CMK (cell line): Measurements from ENCODE around the gene CLINT1.

Source experiments
- DNase-seq: peaks from one replicate; pipeline ENCODE4 v3.0.0-alpha.2; 2010; ENCODE audit warnings: low read depth

Gene CLINT1

GRCh38 chr5:157820593-157821252 is 38.2 kb downstream of the CLINT1 start:
- no peak for DNase-seq

DNA sequence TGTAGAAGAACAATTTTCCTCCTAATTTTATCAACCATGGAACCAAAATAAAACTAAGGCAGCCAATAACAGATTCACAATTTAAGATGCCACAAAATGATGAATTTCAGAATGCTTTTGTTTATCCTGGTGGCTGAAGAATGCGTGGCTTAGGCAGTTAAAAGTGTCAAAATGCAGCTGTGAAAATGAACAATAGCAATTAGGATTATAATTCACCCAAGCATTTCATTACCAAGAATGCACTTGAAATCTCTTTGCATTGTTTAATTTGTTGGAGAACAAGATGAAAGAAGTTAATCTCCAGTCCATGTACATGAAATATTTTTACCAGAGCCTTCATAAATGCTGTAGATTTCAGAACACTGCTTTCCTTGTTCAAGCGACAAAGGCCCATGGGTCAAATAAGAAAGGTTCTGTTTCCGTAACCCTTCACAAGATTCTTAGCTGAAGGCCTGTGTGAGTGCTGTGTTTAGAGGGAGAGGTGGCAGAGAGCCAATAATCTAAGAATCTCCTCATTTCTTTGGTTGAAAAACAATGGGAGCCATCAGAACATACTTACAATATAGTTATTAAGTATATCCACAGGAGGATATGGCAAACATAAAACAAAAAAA is 39.3 kb downstream of the CLINT1 start:
- no peak for DNase-seq

DNA sequence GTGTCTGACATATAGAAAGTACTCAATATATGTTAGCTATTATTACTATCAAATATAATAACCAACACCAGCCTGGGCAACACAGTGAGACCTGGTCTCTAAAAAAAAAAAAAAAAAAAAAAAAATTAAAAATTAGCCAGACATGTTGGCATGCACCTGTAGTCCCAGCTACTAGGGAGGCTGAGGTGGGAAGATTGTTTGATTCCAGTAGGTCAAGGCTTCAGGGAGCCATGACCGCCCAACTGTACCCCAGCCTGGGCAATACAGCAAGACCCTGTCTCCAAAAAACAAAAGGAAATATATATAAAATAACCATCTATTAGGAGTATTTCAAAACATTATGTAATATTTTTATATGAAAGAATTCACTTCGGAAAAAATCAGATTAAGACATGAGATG is 40.6 kb downstream of the CLINT1 start:
- no peak for DNase-seq

- no peak for DNase-seq
Observed at GRCh38 chr5:157817928-157818327, 41.0 kb downstream of the CLINT1 start.

DNA sequence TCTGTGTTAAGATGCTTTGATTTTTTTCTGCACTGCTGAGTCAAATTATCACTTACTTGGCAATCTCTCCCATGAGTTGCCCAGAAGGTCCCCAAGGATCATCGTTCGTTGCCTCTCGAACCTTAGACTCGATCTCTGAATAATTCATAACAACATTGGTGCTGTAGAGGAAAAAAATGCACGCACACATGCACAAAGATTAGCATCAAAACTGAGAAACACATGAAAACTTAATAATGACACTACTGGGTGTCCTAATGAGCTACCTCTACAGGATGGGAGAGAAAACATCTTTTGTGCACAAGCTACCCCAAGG is 41.6 kb downstream of the CLINT1 start:
- DNase-seq, result no peak

DNA sequence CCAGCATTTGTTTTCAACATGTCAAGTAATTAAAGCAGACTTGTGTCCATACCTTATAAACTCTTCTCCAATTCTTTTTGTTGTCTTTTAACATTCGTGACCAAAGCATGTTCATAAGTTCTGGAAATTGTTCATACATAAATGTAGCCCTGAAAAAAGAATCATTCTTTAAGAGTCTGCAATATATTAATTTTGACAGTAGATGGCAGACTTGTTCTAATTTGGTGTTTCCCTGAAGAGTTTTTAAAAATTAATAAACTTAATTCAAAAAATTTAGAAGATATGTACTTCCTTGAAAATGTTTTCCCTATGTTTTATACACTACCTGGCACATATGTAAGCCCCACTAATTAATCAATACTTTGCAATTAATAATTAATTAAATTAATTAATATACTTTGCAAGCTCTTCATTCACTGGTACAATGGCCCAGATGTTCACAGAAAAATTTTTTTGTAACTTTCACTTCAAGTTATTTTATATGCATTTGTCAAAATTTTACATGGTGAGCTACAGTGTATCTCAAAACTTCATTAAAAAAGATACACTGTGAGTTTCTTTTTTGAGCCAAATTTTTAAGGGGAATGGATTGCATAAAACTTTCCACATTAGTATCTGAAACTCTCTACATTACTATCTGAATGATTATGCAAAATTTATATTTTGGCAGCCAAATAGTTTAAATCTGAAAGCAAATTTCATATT is 42.1 kb downstream of the CLINT1 start:
- no peak for DNase-seq

DNA sequence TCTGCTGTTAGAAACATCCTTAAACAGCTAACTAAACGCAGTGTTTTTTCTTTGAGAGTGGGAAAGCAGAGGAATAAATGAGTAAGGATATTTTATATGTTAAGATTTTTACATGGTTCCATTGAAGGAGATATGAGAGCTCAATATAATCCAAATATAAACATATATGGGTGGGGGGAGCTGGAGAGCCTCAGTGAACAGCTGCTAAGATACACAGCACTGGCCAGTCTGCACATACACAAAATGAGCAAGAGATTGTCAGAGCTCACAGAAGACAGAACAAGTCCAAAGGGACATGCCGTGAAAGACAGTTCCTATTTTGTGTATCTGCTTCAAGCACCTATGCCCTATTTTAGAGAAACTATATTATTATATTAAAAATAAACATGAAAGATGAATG is 46.9 kb downstream of the CLINT1 start:
- DNase-seq, result no peak

DNA sequence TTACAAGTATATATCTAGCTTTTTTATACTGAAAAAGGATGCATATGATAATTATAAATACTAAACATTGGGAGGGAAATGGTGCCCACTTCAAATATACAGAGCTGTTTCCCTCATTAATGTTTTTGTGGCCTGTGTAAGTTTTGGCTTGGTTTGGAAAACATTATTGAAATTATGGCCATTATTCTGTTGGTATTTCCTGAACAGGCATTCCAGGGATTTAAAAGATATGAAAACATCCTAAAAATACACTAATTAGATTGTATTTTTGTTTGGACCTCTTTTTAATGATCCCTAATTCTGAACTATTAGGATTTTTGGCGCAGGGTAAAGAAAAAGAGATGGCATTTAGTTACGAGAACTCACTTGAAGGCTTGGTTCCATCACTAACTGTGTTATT is 50.9 kb downstream of the CLINT1 start:
- DNase-seq, result no peak

DNA sequence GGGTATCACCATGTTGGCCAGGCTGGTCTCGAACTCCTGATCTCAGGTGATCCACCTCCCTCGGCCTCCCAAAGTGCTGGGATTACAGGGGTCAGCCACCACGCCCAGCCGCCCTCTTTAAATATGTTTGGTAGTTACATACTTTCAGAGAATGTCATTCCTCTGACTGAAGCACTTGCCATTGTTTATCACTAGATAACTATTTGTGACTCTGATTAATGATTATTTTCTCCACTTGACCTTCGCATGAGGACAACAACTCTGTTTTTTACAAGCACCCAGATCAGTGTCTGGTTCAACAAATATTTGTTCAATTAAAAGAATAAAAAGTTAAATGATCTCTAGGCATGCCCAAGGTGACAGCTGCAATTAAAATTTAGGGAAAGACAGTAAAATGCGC is 56.2 kb downstream of the CLINT1 start:
- no peak for DNase-seq

DNA sequence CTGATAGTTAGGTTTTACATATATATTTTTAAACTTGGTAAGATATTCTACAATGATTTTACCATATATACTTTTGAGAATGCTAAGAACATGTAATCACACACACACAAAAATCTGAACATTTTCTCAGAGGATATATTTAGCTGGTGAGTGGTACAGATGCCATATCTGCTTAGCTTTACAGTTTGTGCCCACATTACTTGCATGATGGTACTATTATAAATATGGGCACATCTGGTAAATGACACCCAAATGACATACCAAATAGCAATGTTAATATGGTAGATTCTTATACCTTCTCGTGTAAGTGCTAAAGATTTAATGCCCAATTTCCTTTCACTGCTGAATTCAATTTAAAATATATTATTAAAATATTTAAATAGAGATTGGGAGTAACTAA is 58.8 kb downstream of the CLINT1 start:
- DNase-seq, result no peak

DNA sequence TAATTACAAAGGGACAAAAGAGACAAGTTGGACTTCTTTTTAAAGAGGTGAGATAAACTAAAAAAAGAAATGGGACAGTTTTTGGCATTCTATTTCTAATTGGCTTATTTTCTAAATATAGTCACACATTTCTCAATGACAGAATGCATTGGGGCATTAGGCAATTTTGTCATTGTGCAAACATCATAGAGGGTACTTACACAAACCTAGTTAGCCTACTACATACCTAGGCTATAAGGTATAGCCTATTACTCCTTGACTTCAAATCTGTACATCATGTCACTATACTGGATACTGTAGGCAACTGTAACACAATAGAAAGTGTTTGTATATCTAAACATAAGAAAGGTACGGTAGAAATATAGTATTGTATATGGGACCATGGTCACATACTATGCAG is 59.4 kb downstream of the CLINT1 start:
- no peak for DNase-seq

DNA sequence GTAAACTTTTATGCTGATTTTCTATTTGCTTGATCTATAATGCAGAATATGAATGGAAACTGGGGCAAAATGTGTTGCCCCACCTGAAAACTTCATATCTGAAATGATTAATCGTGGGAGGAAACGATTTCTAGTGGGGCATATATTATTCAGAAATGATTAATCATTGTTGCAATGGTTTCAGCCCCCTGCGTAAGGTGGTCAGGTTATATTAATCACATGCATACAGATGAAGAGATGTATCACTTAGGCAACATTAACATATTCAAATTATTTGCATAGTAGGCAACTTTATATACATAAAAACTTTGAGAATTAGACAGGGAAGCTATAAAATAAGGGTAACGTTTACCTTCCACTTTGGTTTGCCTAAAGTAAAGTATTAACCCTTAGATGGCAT is 65.6 kb downstream of the CLINT1 start:
- DNase-seq, result no peak

GRCh38 chr5:157785801-157786200 is 73.1 kb downstream of the CLINT1 start:
- DNase-seq, result no peak

- no peak for DNase-seq
Observed at GRCh38 chr5:157779221-157779620, 79.7 kb downstream of the CLINT1 start.

GRCh38 chr5:157778121-157778805 is 80.7 kb downstream of the CLINT1 start:
- no peak for DNase-seq

- no peak for DNase-seq
Observed at GRCh38 chr5:157772127-157772526, 86.8 kb downstream of the CLINT1 start.

DNA sequence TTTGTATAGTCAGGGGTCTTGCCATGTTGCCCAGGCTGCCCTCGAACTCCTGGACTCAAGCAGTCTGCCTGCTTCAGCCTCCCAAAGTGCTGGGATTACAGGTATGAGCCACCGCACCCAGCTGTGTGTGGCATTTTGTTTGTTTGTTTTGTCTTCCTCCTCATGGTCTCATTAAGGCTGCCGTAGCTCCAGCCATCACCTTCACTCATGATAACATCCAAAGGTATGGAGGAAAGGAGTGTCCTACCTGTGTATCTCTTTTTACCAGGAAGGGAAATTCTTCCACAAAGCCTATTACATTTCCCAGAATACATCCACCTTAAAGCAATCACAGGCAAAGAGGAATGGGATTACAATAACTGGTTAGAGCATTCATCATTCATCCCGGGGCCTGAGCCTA is 88.3 kb downstream of the CLINT1 start:
- DNase-seq, result no peak

- no peak for DNase-seq
Observed at GRCh38 chr5:157767689-157768088, 91.3 kb downstream of the CLINT1 start.

DNA sequence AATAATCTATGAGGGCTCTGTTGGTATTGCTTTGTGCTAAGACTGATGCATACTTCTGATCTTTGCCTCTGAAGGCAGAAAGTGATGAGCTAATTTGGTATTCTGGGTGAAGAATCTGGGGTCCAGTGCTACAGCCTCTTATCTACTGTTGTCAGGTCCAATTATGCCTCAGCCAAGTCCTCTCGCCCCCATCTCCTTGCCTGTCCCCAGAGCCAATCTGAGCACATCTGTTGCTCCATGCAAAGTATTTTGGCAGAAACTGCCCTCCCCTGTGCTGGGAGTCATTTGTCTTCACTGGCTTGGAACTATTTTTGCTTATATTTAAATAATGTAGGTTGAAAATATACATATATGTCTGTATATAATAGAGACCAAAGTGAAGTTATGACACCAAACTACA is 92.0 kb downstream of the CLINT1 start:
- no peak for DNase-seq

GRCh38 chr5:157766442-157766841 is 92.5 kb downstream of the CLINT1 start:
- no peak for DNase-seq

GRCh38 chr5:157764531-157764930 is 94.4 kb downstream of the CLINT1 start:
- no peak for DNase-seq

DNA sequence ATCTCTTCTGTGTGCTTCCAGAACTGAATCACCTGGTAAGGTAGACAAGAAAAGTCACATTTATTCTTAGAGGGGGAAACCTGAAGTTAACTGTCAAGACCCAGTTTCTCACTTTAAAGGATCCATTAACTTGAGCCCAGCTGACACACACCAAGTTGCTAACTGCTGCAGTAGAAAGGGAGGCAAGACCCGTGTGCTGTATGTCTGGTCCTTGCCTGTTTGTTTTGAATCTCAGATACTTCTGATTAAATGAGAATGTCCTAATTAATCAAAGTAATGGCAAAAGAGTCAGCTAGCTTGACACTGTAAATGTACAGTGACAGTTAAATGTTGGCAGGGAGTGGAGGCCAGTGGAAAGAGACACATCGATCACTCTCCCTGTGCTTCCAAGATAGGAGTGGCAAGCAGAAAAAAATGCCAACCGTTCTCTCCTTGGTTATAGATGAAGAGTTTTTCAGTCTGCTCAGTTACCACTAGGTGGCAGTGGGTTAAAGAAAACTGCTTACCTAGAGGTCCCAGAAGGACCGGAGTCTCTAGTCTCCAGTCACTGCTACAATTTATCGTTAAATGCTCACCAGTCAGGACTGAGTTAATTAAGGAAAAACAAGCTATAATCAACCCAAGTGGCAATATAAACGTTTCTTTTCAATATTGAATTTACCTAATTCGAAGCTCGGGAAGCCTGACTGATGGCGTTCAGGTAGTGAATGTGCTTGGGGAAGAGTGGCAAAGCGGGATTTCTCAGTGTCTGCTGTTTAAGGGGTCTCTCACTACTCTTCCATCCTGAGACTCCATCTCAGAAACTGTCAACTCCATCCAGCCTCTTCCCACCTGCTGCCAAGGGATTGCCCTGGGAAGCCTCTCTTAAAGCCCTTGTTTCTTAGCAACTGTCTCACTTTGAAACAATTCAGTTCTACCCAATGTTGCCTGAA is 97.0 kb downstream of the CLINT1 start:
- DNase-seq, result no peak
